HL-60 (cell line): Measurements from ENCODE around the gene OIT3.

Experiments used
- DNase-seq, 2 experiments: peaks; one replicate each; pipeline ENCODE4 v3.0.0-alpha.2; 2010 to 2020; ENCODE audit warnings: low read depth in 1 of 2, low spot score in 1 of 2
- H3K27ac ChIP-seq: fragments of 250-450 bp; sonication (Bioruptor Pico); replicated peaks from 2 replicates; pipeline ENCODE4 v1.5.1; 2020; ENCODE audit warnings: mild to moderate bottlenecking, moderate library complexity
- H3K27me3 ChIP-seq: fragments of 250-450 bp; sonication (Bioruptor Pico); 2 replicates; pipeline ENCODE4 v1.5.1; 2021; ENCODE audit warnings: mild to moderate bottlenecking, moderate library complexity; ENCODE audit not compliant: insufficient read depth, poor library complexity, severe bottlenecking
- H3K4me3 ChIP-seq: replicated peaks from 2 replicates; pipeline ENCODE4 v1.5.1; 2011; ENCODE audit warnings: mild to moderate bottlenecking, control low read depth, low read length; ENCODE audit not compliant: insufficient read depth
- CTCF ChIP-seq: IDR thresholded peaks from one replicate; pipeline ENCODE4 v1.5.1; 2011; ENCODE audit warnings: low read length, control low read depth, inconsistent platforms; ENCODE audit not compliant: insufficient read depth
- GABPA ChIP-seq: IDR thresholded peaks from 2 replicates; pipeline ENCODE4 v1.6.1; 2012; ENCODE audit warnings: low read depth
- POLR2AphosphoS5 ChIP-seq: IDR thresholded peaks from 2 replicates; pipeline ENCODE4 v1.6.1; 2012; ENCODE audit warnings: low read depth
- SPI1 ChIP-seq: IDR thresholded peaks from 2 replicates; pipeline ENCODE4 v1.6.1; 2012; ENCODE audit warnings: low read depth, mild to moderate bottlenecking, borderline replicate concordance
- TF ChIP-seq, protein P1 (sequence below): IDR thresholded peaks from 2 replicates; pipeline ENCODE4 v1.6.1; 2012; ENCODE audit warnings: low read depth; ENCODE audit not compliant: insufficient replicate concordance

OIT3 gene

GRCh38 chr10:72943498-72944234, 50.1 kb downstream of the OIT3 start:
- no peak for DNase-seq
- TF ChIP-seq SPI1 (no peak), CTCF (no peak), GABPA (no peak), POLR2AphosphoS5 (no peak)
- TF ChIP-seq, protein P1, sequence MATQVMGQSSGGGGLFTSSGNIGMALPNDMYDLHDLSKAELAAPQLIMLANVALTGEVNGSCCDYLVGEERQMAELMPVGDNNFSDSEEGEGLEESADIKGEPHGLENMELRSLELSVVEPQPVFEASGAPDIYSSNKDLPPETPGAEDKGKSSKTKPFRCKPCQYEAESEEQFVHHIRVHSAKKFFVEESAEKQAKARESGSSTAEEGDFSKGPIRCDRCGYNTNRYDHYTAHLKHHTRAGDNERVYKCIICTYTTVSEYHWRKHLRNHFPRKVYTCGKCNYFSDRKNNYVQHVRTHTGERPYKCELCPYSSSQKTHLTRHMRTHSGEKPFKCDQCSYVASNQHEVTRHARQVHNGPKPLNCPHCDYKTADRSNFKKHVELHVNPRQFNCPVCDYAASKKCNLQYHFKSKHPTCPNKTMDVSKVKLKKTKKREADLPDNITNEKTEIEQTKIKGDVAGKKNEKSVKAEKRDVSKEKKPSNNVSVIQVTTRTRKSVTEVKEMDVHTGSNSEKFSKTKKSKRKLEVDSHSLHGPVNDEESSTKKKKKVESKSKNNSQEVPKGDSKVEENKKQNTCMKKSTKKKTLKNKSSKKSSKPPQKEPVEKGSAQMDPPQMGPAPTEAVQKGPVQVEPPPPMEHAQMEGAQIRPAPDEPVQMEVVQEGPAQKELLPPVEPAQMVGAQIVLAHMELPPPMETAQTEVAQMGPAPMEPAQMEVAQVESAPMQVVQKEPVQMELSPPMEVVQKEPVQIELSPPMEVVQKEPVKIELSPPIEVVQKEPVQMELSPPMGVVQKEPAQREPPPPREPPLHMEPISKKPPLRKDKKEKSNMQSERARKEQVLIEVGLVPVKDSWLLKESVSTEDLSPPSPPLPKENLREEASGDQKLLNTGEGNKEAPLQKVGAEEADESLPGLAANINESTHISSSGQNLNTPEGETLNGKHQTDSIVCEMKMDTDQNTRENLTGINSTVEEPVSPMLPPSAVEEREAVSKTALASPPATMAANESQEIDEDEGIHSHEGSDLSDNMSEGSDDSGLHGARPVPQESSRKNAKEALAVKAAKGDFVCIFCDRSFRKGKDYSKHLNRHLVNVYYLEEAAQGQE, result no peak
- H3K27me3 ChIP-seq, result no peaks in the 10 kb centered on the region
- H3K27ac ChIP-seq, result no peak overlapping the region
- no peak overlapping the region for H3K4me3 ChIP-seq

- Histone ChIP-seq H3K27ac (no peak overlapping the region), H3K4me3 (no peak overlapping the region), H3K27me3 (no peaks in the 10 kb centered on the region)
- no peak for DNase-seq
- no peak for TF ChIP-seq SPI1
- no peak for TF ChIP-seq CTCF
- TF ChIP-seq GABPA, result no peak
- TF ChIP-seq POLR2AphosphoS5, result no peak
- TF ChIP-seq, protein P1, result no peak
Observed at GRCh38 chr10:72946963-72947362, 53.4 kb downstream of the OIT3 start.

DNA sequence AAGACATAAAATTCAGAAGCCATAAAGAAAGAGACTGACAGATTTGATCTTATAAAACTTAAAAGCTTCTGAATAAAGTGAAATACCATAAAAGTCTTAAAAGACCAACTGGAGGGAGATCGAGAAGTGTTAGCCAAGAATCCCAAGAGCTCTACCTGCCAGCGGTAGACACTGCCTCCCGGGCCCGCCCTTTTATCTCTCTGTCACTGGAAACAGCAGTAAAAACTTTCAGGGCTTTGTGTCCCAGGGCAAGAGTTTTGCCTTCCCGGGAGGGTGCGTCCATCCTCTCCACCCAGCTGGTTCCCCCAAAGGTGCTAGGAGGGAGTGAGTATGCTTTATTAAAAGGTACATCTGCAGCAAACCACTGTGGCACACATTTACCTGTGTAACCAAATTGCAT, 55.2 kb downstream of the OIT3 start:
- no peaks in the 10 kb centered on the region for H3K27me3 ChIP-seq
- no peak overlapping the region for H3K4me3 ChIP-seq
- TF ChIP-seq GABPA (no peak), SPI1 (no peak), CTCF (no peak), POLR2AphosphoS5 (no peak)
- TF ChIP-seq, protein P1, result no peak
- no peak overlapping the region for H3K27ac ChIP-seq
- no peak for DNase-seq
